ENCODE results near the gene ZC3HAV1. TPM values are rescaled to one million over a fixed set of nuclear protein-coding genes. Genes with fewer than 3 reads are reported as not detected.

Gene ZC3HAV1
- total and polyA plus RNA-seq, 10 of the 15 experiments (the other 5 are each of a cell fraction or from before 2014, with no cell fraction given), result 18.5 to 55.3 (median 44.7) TPM

GRCh38 chr7:139061416-139061815 is 48.1 kb downstream of the ZC3HAV1 start (continued):
- no peak for TF ChIP-seq SIX5 (IDR thresholded peaks at IDR 0.05; ENCODE audit: low read depth, low read length, severe bottlenecking)
- TF ChIP-seq PKNOX1 (IDR thresholded peaks at IDR 0.05), result no peak
- TF ChIP-seq TCF7 (IDR thresholded peaks at IDR 0.05; ENCODE audit: borderline replicate concordance), result no peak

GRCh38 chr7:139060695-139061237 is 48.8 kb downstream of the ZC3HAV1 start:
- H4K20me1 ChIP-seq (ENCODE audit: control insufficient read depth, insufficient read depth), result no peaks in the 10 kb centered on the region; the same call in none of the 2 replicates
- FAIRE-seq (no peak), ATAC-seq (no peak), DNase-seq (ENCODE audit: low read depth, low spot score) (no peak)
- H3K27ac ChIP-seq (ENCODE audit: control insufficient read depth, insufficient read depth), result no peak overlapping the region
- no peak overlapping the region for H3K4me3 ChIP-seq
- peaks cover 11 to 29% of the 10 kb centered on the region in 2 experiments for H3K36me3 ChIP-seq (ENCODE audit: control insufficient read depth in 2 of 2, insufficient read depth in 2 of 2, low read length in 1 of 2)
- no peak overlapping the region for H3K9ac ChIP-seq (ENCODE audit: control insufficient read depth, insufficient read depth, low read length)
- ChIA-PET RAD21 (ENCODE audit: unreplicated experiment) (interaction anchor here (0.7 kb wide), 1 partner anchor 182 kb away, joined by 3 read pairs; no protein-coding TSS in a partner anchor), CTCF (interaction anchor here (0.7 to 2.6 kb wide), 5 partner anchors 14 to 174 kb away, joined by 3 to 20 read pairs (median 7); no protein-coding TSS in a partner anchor), SMC1A (ENCODE audit: uncharacterized antibody, unreplicated experiment) (interaction anchor here (0.6 to 1.5 kb wide), 5 partner anchors 10 to 257 kb away, joined by 3 to 6 read pairs (median 4); no protein-coding TSS in a partner anchor), POLR2A (interaction anchor here (0.6 to 0.7 kb wide), 3 partner anchors 97 to 298 kb away, joined by 5 to 10 read pairs (median 6); no protein-coding TSS in a partner anchor)
- BruUV-seq (replicated peaks), result TSS peak; percentile 30
- no peak overlapping the region for H2AFZ ChIP-seq (ENCODE audit: control insufficient read depth, low read depth, low read length)
- TF ChIP-seq POLR2AphosphoS5 (IDR thresholded peaks at IDR 0.05; ENCODE audit: low read length) (no peak), CHD2 (IDR thresholded peaks at IDR 0.05; ENCODE audit: borderline replicate concordance, low read depth, low read length) (no peak), MLLT1 (IDR thresholded peaks at IDR 0.05) (no peak), ZNF207 (IDR thresholded peaks at IDR 0.05; ENCODE audit: borderline replicate concordance) (no peak), SUPT20H (IDR thresholded peaks at IDR 0.05; ENCODE audit: borderline replicate concordance, control insufficient read depth, low read depth, low read length) (no peak), CBFB (IDR thresholded peaks at IDR 0.05; ENCODE audit: low read depth) (no peak), KDM1A (IDR thresholded peaks at IDR 0.05; ENCODE audit: borderline replicate concordance) (no peak), HDAC6 (IDR thresholded peaks at IDR 0.05; ENCODE audit: unreplicated experiment) (no peak), CBX3 (IDR thresholded peaks at IDR 0.05; ENCODE audit: borderline replicate concordance, low read depth) (no peak), ZNF274 (IDR thresholded peaks at IDR 0.05; ENCODE audit: insufficient read depth, insufficient read length) (no peak)
- in situ Hi-C loops (cut with MboI), result no loop called here
- H3K79me2 ChIP-seq (ENCODE audit: control insufficient read depth, insufficient read depth, low read length), result no peaks in the 10 kb centered on the region
- 84% methylated on average over 5 of the region's 5 CpGs for WGBS (ENCODE audit: insufficient coverage, insufficient replicate concordance, low lambda C conversion rate, missing lambda C conversion rate)
- no peaks in the 10 kb centered on the region for H3K27me3 ChIP-seq (replicated peaks in 1 of 2; ENCODE audit: control insufficient read depth in 2 of 2, insufficient read depth in 2 of 2, low read length in 1 of 2)
- no peaks in the 10 kb centered on the region for H3K9me3 ChIP-seq (replicated peaks; ENCODE audit: control insufficient read depth, insufficient read depth, low read length)
- no peak overlapping the region for H3K4me2 ChIP-seq (ENCODE audit: control insufficient read depth, insufficient read depth)
- intact Hi-C loops (cut with micrococcal nuclease; ENCODE audit: unreplicated experiment), result no loop called here
- H3K4me1 ChIP-seq (ENCODE audit: control insufficient read depth, insufficient read depth, low read length), result no peaks in the 10 kb centered on the region

All from GM12878 (cell line).